Pons (tissue), 1 donor: ENCODE data around the gene SOWAHA.
"Not testable (repeated sequence)": the region's sequence is repeated elsewhere in the genome, so short reads cannot be mapped to it uniquely, and the experiment has no call there.

Source experiments
- DNase-seq: peaks from one replicate; pipeline ENCODE4 v3.0.0-alpha.2; 2016; ENCODE audit warnings: low spot score

The SOWAHA gene

DNA sequence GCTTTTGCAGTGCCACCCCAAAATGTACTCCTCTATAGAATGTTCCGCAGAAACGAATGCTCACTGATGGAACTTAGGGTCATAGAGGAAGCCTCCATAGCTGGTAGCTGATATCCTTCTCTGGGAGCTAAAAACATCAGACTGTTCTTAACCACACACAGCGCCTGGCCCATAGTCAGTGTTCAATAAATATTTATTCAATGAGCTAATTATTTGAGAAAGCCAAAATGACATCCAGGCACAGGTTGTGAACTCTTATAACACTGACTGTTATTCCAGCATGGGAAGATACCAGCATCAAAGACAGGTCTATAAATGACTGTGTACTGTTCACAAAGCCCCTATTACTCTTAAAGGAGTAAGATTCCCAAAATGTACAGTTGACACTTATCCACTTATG, 40.2 kb downstream of the SOWAHA start:
- DNase-seq, result no peak

DNA sequence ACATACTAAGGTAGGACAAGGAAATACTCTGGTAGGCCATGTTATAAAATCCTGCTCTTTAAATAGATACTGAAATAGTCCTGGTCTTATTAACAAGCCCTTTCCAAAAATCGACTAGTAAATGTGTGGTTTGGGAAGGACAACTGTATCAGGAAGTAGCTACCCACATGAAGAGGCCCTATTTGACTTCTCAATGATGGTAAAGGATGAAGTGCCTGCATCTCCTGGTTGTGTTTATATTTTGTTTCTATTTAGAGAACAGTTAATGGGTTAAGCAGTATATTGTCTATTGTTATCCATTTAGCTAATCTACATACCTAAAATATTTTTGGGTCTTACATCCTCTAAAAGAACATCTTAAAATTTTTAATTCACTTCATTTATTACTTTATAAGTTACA, 40.7 kb downstream of the SOWAHA start:
- DNase-seq, result no peak

DNA sequence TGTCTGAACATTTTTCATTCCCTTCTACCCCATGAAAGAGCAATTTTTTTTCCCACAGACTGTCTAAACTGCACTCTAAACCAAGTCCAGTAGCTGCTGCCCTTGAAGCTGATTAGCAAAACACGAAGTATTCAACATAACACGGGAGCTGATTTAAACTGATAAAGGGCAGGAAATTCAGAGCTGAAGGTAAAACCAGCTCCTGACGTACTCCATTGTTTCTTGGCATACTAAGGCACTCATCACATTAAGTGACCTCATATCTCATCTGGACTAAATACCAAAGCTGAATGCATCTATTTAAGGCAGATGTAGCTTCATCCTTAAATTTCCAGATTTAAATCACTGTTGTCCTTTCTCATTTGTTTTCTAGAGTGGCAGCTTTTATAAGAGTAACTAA, 41.2 kb downstream of the SOWAHA start:
- DNase-seq, result no peak

DNA sequence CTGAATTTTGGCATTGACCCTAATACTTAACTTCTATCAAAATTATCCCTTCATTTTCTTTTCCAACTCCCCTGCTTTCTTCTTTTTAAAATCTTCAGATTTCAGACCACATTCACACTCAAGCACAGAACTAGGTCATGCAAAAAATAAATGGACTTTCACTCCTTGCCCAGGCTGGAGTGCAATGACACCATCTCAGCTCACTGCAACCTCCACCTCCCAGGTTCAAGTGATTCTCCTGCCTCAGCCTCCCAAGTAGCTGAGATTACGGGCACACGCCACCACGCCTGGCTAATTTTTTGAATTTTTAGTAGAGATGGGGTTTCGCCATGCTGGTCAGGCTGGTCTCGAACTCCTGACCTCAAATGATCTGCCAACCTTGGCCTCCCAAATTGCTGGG, 41.9 kb downstream of the SOWAHA start:
- DNase-seq, result not testable (repeated sequence)

DNA sequence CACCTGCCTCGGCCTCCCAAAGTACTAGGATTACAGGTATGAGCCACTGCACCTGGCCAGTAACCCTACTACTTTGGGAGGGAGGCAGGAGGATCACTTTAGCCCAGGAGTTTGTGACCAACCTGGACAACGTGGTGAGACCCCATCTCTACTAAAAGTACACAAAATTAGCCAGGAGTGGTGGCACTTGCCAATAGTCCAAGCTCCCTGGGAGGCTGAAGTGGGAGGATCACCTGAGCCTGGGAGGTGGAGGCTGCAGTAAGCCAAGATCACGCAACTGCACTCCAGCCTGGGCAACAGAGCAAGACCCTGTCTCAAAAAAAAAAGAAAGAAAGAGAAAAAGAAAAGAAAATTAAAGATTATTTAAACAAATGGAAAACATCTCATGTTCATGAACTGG, 42.9 kb downstream of the SOWAHA start:
- DNase-seq, result no peak

DNA sequence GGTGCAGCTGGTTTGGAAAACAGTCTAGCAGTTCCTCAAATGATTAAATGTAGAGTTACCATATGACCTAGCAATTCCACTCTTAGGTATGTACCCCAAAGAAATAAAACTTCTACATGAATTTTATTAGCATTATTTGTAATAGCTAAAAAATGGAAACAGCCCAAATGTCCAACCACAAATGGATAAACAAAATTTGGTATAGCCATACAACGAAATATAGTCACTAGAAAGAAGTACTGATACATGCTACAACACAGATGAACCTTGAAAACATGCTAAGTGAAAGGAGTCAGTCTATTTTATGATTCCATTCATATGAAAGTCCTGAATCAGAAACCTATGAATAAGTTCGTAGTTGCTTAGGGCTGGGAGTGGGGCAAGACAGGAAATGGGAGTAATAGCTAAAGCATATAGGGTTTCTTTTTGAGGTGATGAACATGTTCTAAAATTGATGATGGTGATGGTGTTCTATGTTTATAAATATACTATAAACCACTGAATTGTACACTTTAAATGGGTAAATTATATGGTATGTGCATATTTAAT, 46.9 kb downstream of the SOWAHA start:
- no peak for DNase-seq

DNA sequence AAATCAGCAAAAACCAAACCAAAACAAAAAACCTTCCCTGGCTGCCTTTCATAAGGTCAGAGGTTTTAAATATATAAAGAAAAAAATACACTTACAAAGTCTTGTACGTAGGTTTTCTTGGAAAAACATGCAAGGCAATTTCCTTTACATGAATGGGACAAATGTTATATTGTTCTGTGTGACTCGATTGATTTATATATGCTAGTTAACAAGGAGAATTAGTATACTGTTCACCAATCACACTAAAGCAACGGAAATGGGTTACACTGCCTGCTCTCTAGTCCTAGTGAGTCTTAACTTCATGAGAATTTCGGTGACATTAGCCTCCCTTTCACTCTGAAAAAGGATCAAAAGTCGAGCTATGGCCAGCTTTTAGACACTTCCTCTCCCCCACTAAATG, 47.6 kb downstream of the SOWAHA start:
- DNase-seq, result no peak

DNA sequence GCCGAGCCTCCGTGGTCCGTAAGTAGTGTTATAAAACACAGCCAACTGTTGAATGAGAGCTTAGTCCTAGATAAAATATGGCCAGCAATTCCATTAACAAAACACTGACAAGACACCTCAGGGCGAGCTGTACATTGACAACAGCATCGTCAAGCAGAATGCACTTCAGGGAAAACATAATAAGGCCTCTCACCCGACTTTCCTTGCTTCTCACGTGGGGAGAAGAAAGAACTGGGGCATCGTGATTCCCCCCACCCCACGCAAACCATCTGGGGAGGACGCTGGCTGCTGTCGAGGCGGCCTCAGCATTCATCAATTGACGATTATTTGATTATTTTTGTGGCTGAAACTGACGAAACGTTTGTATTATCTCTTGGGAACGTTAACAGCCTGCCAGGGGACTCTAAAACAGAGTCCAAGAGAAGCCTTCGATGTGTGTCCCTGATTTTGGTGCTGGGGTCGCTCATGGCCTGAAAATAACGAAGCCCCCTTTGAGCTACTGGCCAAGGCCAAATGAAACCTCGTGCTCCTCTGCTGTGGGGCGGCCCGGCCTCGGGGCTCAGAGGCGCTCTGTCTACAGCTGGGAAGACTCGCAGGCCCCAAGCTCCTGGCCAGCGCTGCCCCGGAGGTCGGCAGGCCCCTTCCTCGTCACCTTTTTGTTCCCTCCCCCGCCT, 52.7 kb downstream of the SOWAHA start:
- peak; percentile 44 for DNase-seq
